GM18526 (cell line): ENCODE data around the gene IKBIP.

Source experiments
- POLR2A ChIP-seq: IDR thresholded peaks from 3 replicates; pipeline ENCODE4 v1.6.1; 2011; ENCODE audit not compliant: insufficient read length; ENCODE audit errors: extremely low read depth

IKBIP gene

GRCh38 chr12:98644712-98645571, at the start of gene IKBIP, which contains the start of gene APAF1:
TSS of gene IKBIP (minus strand) at chr12:98644788. CDS start at chr12:98644701, 87 bp downstream.
TSS of gene APAF1 (plus strand) at chr12:98645290. CDS start at chr12:98648360, 3,070 bp downstream.
- TF ChIP-seq POLR2A: peak; percentile 83

- no peak for TF ChIP-seq POLR2A
Observed at GRCh38 chr12:98691351-98691750, 46.8 kb upstream of the IKBIP start.

GRCh38 chr12:98686603-98687002, 42.0 kb upstream of the IKBIP start:
- no peak for TF ChIP-seq POLR2A

GRCh38 chr12:98684199-98684598, 39.6 kb upstream of the IKBIP start:
- no peak for TF ChIP-seq POLR2A

GRCh38 chr12:98679611-98680005, 35.0 kb upstream of the IKBIP start:
- TF ChIP-seq POLR2A: no peak

- no peak for TF ChIP-seq POLR2A
Observed at GRCh38 chr12:98678946-98679610, 34.5 kb upstream of the IKBIP start.

GRCh38 chr12:98678236-98678945, 33.8 kb upstream of the IKBIP start:
- TF ChIP-seq POLR2A: no peak

- no peak for TF ChIP-seq POLR2A
Observed at GRCh38 chr12:98674841-98675240, 30.3 kb upstream of the IKBIP start.

- TF ChIP-seq POLR2A: no peak
Observed at GRCh38 chr12:98671459-98671858, 26.9 kb upstream of the IKBIP start.

- TF ChIP-seq POLR2A: no peak
Observed at GRCh38 chr12:98669751-98670150, 25.2 kb upstream of the IKBIP start.

GRCh38 chr12:98660521-98660920, 15.9 kb upstream of the IKBIP start:
- TF ChIP-seq POLR2A: no peak

GRCh38 chr12:98656289-98657101, 11.9 kb upstream of the IKBIP start:
- TF ChIP-seq POLR2A: no peak

GRCh38 chr12:98653866-98654493, 9.4 kb upstream of the IKBIP start:
- TF ChIP-seq POLR2A: no peak

- no peak for TF ChIP-seq POLR2A
Observed at GRCh38 chr12:98651328-98651727, 6.7 kb upstream of the IKBIP start.

GRCh38 chr12:98646294-98647090, 1.9 kb upstream of the IKBIP start:
- no peak for TF ChIP-seq POLR2A
